ENCODE measurements around the gene DOK3. TPM values are rescaled to one million over a fixed set of nuclear protein-coding genes. Genes with fewer than 3 reads are reported as not detected.

DOK3 gene
- polyA plus RNA-seq, 3 donors = 62.8 to 196 (median 98.3) TPM

DNA sequence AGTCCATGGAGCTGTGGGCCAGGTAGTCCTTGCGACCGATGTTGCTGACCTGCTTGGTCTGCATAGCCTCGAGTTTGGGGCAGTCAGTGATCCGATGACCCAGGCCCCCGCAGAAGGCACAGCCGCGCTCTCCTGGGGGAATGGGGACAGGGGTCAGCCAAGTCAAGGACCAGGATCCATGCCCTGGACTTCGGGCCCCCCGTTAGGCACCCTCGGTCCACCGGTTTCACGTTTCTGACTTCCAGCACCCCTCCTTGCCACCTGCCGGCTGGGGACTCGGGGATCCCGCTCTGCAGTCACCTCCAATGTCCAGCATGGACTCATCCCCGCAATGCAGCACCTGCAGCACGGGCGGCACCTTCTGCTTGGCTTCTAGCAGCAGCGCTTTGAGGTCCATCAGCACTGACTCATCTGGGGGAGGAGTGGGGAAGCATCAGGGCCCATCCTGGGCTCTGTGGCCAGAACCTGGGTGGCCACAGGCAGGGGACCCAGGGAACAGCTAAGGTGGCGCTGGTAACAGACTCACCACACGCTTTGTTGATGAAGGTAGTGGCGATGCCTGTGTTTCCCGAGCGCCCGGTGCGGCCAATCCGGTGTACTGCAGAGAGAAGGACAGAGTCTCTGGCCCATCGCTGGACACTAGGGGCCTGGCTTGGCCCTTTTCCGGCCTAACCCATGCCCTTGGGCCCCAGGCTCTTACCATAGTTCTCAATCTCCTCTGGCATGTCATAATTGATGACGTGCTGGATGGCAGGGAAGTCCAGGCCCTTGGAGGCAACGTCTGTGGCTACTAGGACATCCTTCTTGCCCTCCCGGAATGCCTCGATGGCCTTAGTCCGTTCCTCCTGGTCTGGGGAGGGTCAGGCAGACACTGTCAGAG is 2.4 kb upstream of the DOK3 start:
- Histone ChIP-seq H3K4me1 (ENCODE audit: control insufficient read depth in 1 of 2, insufficient read depth in 2 of 2, low read length in 2 of 2) (peaks cover 46 to 66% of the 10 kb centered on the region in 2 donors), H4K20me1 (ENCODE audit: insufficient read depth, low read length) (peaks cover 30% of the 10 kb centered on the region), H3K4me3 (replicated peaks in 1 of 3; ENCODE audit: low read depth in 2 of 3, low read length in 3 of 3) (no peak overlapping the region), H3K36me3 (replicated peaks in 1 of 2; ENCODE audit: control insufficient read depth in 1 of 2, insufficient read depth in 2 of 2, low read length in 2 of 2) (peaks cover 46 to 53% of the 10 kb centered on the region in 2 donors), H2AFZ (ENCODE audit: insufficient read depth, low read depth, low read length, poor library complexity, severe bottlenecking) (no peak overlapping the region), H3K27ac (ENCODE audit: low read depth in 1 of 2, low read length in 2 of 2) (peak overlapping the region; percentile 98 to 100), H3K79me2 (ENCODE audit: insufficient read depth, low read length) (peaks cover 72% of the 10 kb centered on the region), H3K9ac (ENCODE audit: insufficient read depth, low read length, poor library complexity, severe bottlenecking) (peak overlapping the region; percentile 99), H3K27me3 (ENCODE audit: control insufficient read depth in 2 of 2, insufficient read depth in 2 of 2, low read length in 2 of 2) (no peaks in the 10 kb centered on the region), H3K9me3 (replicated peaks in 1 of 2; ENCODE audit: control insufficient read depth in 1 of 2, insufficient read depth in 1 of 2, low read length in 2 of 2) (no peaks in the 10 kb centered on the region), H3K4me2 (replicated peaks; ENCODE audit: extremely low read depth, low read length, poor library complexity, severe bottlenecking) (peak overlapping the region; percentile 99)
- intact Hi-C loops (cut with micrococcal nuclease) = loop anchor here in 1 of 2 donors (2.0 kb wide), 1 partner anchor 33 kb away; no protein-coding TSS in a partner anchor
- 98% methylated on average over 34 of the region's 34 CpGs for WGBS (ENCODE audit: insufficient coverage)
- peaks cover 0 to 9% (median 3%) of the 10 kb centered on the region in 3 donors for H3K27me3 Mint-ChIP-seq (ENCODE audit: low read depth in 3 of 3)
- TF ChIP-seq, protein P1, sequence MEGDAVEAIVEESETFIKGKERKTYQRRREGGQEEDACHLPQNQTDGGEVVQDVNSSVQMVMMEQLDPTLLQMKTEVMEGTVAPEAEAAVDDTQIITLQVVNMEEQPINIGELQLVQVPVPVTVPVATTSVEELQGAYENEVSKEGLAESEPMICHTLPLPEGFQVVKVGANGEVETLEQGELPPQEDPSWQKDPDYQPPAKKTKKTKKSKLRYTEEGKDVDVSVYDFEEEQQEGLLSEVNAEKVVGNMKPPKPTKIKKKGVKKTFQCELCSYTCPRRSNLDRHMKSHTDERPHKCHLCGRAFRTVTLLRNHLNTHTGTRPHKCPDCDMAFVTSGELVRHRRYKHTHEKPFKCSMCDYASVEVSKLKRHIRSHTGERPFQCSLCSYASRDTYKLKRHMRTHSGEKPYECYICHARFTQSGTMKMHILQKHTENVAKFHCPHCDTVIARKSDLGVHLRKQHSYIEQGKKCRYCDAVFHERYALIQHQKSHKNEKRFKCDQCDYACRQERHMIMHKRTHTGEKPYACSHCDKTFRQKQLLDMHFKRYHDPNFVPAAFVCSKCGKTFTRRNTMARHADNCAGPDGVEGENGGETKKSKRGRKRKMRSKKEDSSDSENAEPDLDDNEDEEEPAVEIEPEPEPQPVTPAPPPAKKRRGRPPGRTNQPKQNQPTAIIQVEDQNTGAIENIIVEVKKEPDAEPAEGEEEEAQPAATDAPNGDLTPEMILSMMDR (IDR thresholded peaks at IDR 0.05) = no peak
- H3K4me3 Mint-ChIP-seq = no peak overlapping the region
- H3K9me3 Mint-ChIP-seq = peaks cover 0 to 5% (median 0%) of the 10 kb centered on the region in 7 donors
- peak overlapping the region; percentile 99 to 100 (median 99) for H3K27ac Mint-ChIP-seq
- H3K4me1 Mint-ChIP-seq = peaks cover 49% of the 10 kb centered on the region
- H3K36me3 Mint-ChIP-seq = peaks cover 59 to 65% of the 10 kb centered on the region in 2 donors
- no peak for DNase-seq

DNA sequence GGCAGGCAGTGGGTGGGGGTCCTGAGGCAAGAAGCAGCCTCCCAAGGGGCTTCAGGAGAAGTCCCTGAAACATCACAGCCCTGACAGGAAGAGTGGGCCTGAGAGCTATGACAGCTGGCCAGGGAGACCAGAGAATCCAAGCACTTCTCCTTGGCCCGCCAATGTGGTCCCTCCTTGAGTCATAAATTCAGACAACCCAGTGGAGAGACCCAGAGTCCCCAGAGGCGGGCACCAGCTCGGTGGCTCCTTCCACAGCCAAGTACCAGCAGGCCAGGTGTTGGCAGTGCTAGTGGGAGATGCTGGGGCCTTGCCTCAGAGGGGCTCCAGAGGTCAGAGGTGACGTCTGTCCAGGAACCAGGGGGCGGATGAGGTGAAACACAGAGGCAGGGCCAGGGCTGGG is 1.6 kb upstream of the DOK3 start:
- TF ChIP-seq, protein P1 (IDR thresholded peaks at IDR 0.05) = no peak
- Mint-ChIP-seq H3K9me3 (peaks cover 0 to 5% (median 0%) of the 10 kb centered on the region in 7 donors), H3K36me3 (peaks cover 61 to 74% of the 10 kb centered on the region in 2 donors), H3K4me3 (peak overlapping the region in 1 of 2 donors; percentile 30), H3K4me1 (peaks cover 50% of the 10 kb centered on the region), H3K27ac (peak overlapping the region; percentile 99 to 100 (median 99)), H3K27me3 (ENCODE audit: low read depth in 3 of 3) (peaks cover 0 to 9% (median 3%) of the 10 kb centered on the region in 3 donors)
- H2AFZ ChIP-seq (ENCODE audit: insufficient read depth, low read depth, low read length, poor library complexity, severe bottlenecking) = peak overlapping the region; percentile 69
- H3K4me1 ChIP-seq (ENCODE audit: control insufficient read depth in 1 of 2, insufficient read depth in 2 of 2, low read length in 2 of 2) = peaks cover 47 to 66% of the 10 kb centered on the region in 2 donors
- H3K27ac ChIP-seq (ENCODE audit: low read depth in 1 of 2, low read length in 2 of 2) = peak overlapping the region; percentile 98 to 100
- H4K20me1 ChIP-seq (ENCODE audit: insufficient read depth, low read length) = peaks cover 37% of the 10 kb centered on the region
- no peaks in the 10 kb centered on the region for H3K9me3 ChIP-seq (replicated peaks in 1 of 2; ENCODE audit: control insufficient read depth in 1 of 2, insufficient read depth in 1 of 2, low read length in 2 of 2)
- peak overlapping the region in 1 of 3 experiments; percentile 100 for H3K4me3 ChIP-seq (replicated peaks in 1 of 3; ENCODE audit: low read depth in 2 of 3, low read length in 3 of 3)
- intact Hi-C loops (cut with micrococcal nuclease) = loop anchor here in 1 of 2 donors (2.0 kb wide), 1 partner anchor 34 kb away; no protein-coding TSS in a partner anchor
- peak overlapping the region; percentile 99 for H3K9ac ChIP-seq (ENCODE audit: insufficient read depth, low read length, poor library complexity, severe bottlenecking)
- H3K36me3 ChIP-seq (replicated peaks in 1 of 2; ENCODE audit: control insufficient read depth in 1 of 2, insufficient read depth in 2 of 2, low read length in 2 of 2) = peaks cover 46 to 57% of the 10 kb centered on the region in 2 donors
- 70% methylated on average over 5 of the region's 5 CpGs for WGBS (ENCODE audit: insufficient coverage)
- H3K27me3 ChIP-seq (ENCODE audit: control insufficient read depth in 2 of 2, insufficient read depth in 2 of 2, low read length in 2 of 2) = no peaks in the 10 kb centered on the region
- peak in 2 of 3 donors; percentile 72 to 74 for DNase-seq
- H3K79me2 ChIP-seq (ENCODE audit: insufficient read depth, low read length) = peaks cover 74% of the 10 kb centered on the region
- peak overlapping the region; percentile 99 for H3K4me2 ChIP-seq (replicated peaks; ENCODE audit: extremely low read depth, low read length, poor library complexity, severe bottlenecking)

Measured in CD14-positive monocyte (primary cell).